HEK293 (cell line): ENCODE data around the gene SH3D19.

Experiments
- HIC1 ChIP-seq: fragments of 450-650 bp; formaldehyde crosslinking; IDR thresholded peaks from 2 replicates; pipeline ENCODE4 v1.5.1; 2016; ENCODE audit warnings: missing biosample characterization, missing genetic modification characterization
- KLF17 ChIP-seq: fragments of 450-650 bp; formaldehyde crosslinking; IDR thresholded peaks from 2 replicates; pipeline ENCODE4 v1.5.1; 2016; ENCODE audit warnings: missing biosample characterization, missing genetic modification characterization
- KLF7 ChIP-seq: fragments of 450-650 bp; formaldehyde crosslinking; IDR thresholded peaks from 2 replicates; pipeline ENCODE4 v1.5.1; 2016; ENCODE audit warnings: missing biosample characterization, missing genetic modification characterization, borderline replicate concordance
- PBX3 ChIP-seq: sonication (generic); formaldehyde crosslinking; IDR thresholded peaks from 2 replicates; pipeline ENCODE4 v1.8.1; 2022; ENCODE audit warnings: mild to moderate bottlenecking, moderate library complexity, missing genetic modification reagents
- SALL2 ChIP-seq: fragments of 450-650 bp; formaldehyde crosslinking; IDR thresholded peaks from 2 replicates; pipeline ENCODE4 v1.5.0; 2017; ENCODE audit warnings: missing biosample characterization, mild to moderate bottlenecking, missing genetic modification characterization, borderline replicate concordance
- SETDB1 ChIP-seq: IDR thresholded peaks from one replicate; pipeline ENCODE4 v1.6.1; 2017; ENCODE audit warnings: mild to moderate bottlenecking, low read length, moderate library complexity, mixed read lengths; ENCODE audit not compliant: insufficient read length
- SP2 ChIP-seq: fragments of 450-650 bp; formaldehyde crosslinking; IDR thresholded peaks from 2 replicates; pipeline ENCODE4 v1.5.1; 2016; ENCODE audit warnings: missing biosample characterization, missing genetic modification characterization
- YY1 ChIP-seq: fragments of 450-650 bp; formaldehyde crosslinking; IDR thresholded peaks from 2 replicates; pipeline ENCODE4 v1.5.1; 2018; ENCODE audit warnings: missing biosample characterization, missing genetic modification characterization
- ZBTB11 ChIP-seq: fragments of 450-650 bp; formaldehyde crosslinking; conservative IDR thresholded peaks from 2 replicates; pipeline ENCODE4 v1.5.1; 2016; ENCODE audit warnings: low read depth, missing biosample characterization, missing genetic modification characterization
- ZBTB21 ChIP-seq: fragments of 450-650 bp; formaldehyde crosslinking; IDR thresholded peaks from 2 replicates; pipeline ENCODE4 v1.5.1; 2017; ENCODE audit warnings: missing biosample characterization, missing genetic modification characterization
- ZBTB6 ChIP-seq: fragments of 450-650 bp; formaldehyde crosslinking; IDR thresholded peaks from 2 replicates; pipeline ENCODE4 v1.5.1; 2017; ENCODE audit warnings: missing biosample characterization, missing genetic modification characterization
- ZEB2 ChIP-seq: fragments of 450-650 bp; formaldehyde crosslinking; IDR thresholded peaks from 2 replicates; pipeline ENCODE4 v1.5.1; 2016; ENCODE audit warnings: missing biosample characterization, missing genetic modification characterization
- ZNF146 ChIP-seq: fragments of 450-650 bp; formaldehyde crosslinking; IDR thresholded peaks from 2 replicates; pipeline ENCODE4 v1.5.1; 2016; ENCODE audit warnings: missing biosample characterization, missing genetic modification characterization
- ZNF26 ChIP-seq: fragments of 450-650 bp; formaldehyde crosslinking; IDR thresholded peaks from 2 replicates; pipeline ENCODE4 v1.5.1; 2016; ENCODE audit warnings: missing biosample characterization, missing genetic modification characterization
- ZNF302 ChIP-seq: fragments of 450-650 bp; formaldehyde crosslinking; IDR thresholded peaks from 2 replicates; pipeline ENCODE4 v1.5.1; 2016; ENCODE audit warnings: missing biosample characterization, missing genetic modification characterization, low read depth
- ZNF366 ChIP-seq: fragments of 450-650 bp; formaldehyde crosslinking; conservative IDR thresholded peaks from 2 replicates; pipeline ENCODE4 v1.5.1; 2016; ENCODE audit warnings: missing biosample characterization, missing genetic modification characterization
- ZNF37A ChIP-seq: fragments of 450-650 bp; IDR thresholded peaks from 2 replicates; pipeline ENCODE4 v1.5.1; 2018; ENCODE audit warnings: missing biosample characterization, missing genetic modification characterization
- ZNF391 ChIP-seq: fragments of 450-650 bp; formaldehyde crosslinking; IDR thresholded peaks from 2 replicates; pipeline ENCODE4 v1.5.1; 2016; ENCODE audit warnings: low read depth, missing biosample characterization, missing genetic modification characterization, borderline replicate concordance
- ZNF513 ChIP-seq: fragments of 450-650 bp; IDR thresholded peaks from 2 replicates; pipeline ENCODE4 v1.5.1; 2018; ENCODE audit warnings: missing biosample characterization, missing genetic modification characterization
- ZNF544 ChIP-seq: fragments of 450-650 bp; formaldehyde crosslinking; IDR thresholded peaks from 2 replicates; pipeline ENCODE4 v1.5.0; 2017; ENCODE audit warnings: missing biosample characterization, missing genetic modification characterization
- ZNF658 ChIP-seq: fragments of 450-650 bp; formaldehyde crosslinking; IDR thresholded peaks from 2 replicates; pipeline ENCODE4; 2016; ENCODE audit warnings: missing biosample characterization, missing genetic modification characterization
- ZNF670 ChIP-seq: fragments of 450-650 bp; formaldehyde crosslinking; IDR thresholded peaks from 2 replicates; pipeline ENCODE4 v1.5.1; 2016; ENCODE audit warnings: missing biosample characterization, missing genetic modification characterization, low read depth
- ZNF747 ChIP-seq: fragments of 450-650 bp; formaldehyde crosslinking; IDR thresholded peaks from 2 replicates; pipeline ENCODE4 v1.5.1; 2016; ENCODE audit warnings: missing biosample characterization, missing genetic modification characterization
- ZNF792 ChIP-seq: fragments of 450-650 bp; formaldehyde crosslinking; IDR thresholded peaks from 2 replicates; pipeline ENCODE4 v1.5.1; 2016; ENCODE audit warnings: missing biosample characterization, missing genetic modification characterization
- ZSCAN4 ChIP-seq: fragments of 450-650 bp; formaldehyde crosslinking; IDR thresholded peaks from 2 replicates; pipeline ENCODE4 v1.5.1; 2017; ENCODE audit warnings: missing biosample characterization, missing genetic modification characterization
- ZXDB ChIP-seq: fragments of 450-650 bp; formaldehyde crosslinking; IDR thresholded peaks from 2 replicates; pipeline ENCODE4 v1.5.1; 2016; ENCODE audit warnings: missing biosample characterization, missing genetic modification characterization

Gene SH3D19

GRCh38 chr4:151099229-151099975, 226.0 kb downstream of the SH3D19 start, which contains the start of gene RPS3A (continued):
- peak; percentile 82 for TF ChIP-seq ZBTB11 (tag by site-specific recombination)
- no peak for TF ChIP-seq ZNF26
- no peak for TF ChIP-seq ZNF747
- TF ChIP-seq ZNF544 (tag by site-specific recombination): no peak
- no peak for TF ChIP-seq ZNF366 (tag by site-specific recombination)
- TF ChIP-seq ZEB2: peak; percentile 68; the same call in 1 of the 2 replicates
- TF ChIP-seq SETDB1: peak; percentile 17
- no peak for TF ChIP-seq ZNF513 (tag by site-specific recombination)
- TF ChIP-seq ZBTB21 (tag by site-specific recombination): peak; percentile 89
- TF ChIP-seq KLF7 (tag by site-specific recombination): 0 out of 2 replicates have a peak, but pooled peaks have one; percentile 67
- TF ChIP-seq PBX3 (CRISPR knock-in tag): no peak
- TF ChIP-seq ZNF792 (tag by site-specific recombination): 0 out of 2 replicates have a peak, but pooled peaks have one; percentile 59
- peak; percentile 85 for TF ChIP-seq SP2
- no peak for TF ChIP-seq SALL2 (tag by site-specific recombination)
- TF ChIP-seq ZNF670 (tag by site-specific recombination): no peak
- TF ChIP-seq ZNF391: peak; percentile 68; the same call in 1 of the 2 replicates
- 0 out of 2 replicates have a peak, but pooled peaks have one; percentile 44 for TF ChIP-seq ZSCAN4 (tag by site-specific recombination)
- no peak for TF ChIP-seq HIC1 (tag by site-specific recombination)
- no peak for TF ChIP-seq ZNF658 (tag by site-specific recombination)
- TF ChIP-seq ZXDB: peak; percentile 89
- peak; percentile 8; the same call in 1 of the 2 replicates for TF ChIP-seq ZBTB6
- TF ChIP-seq ZNF146 (tag by site-specific recombination): no peak
- TF ChIP-seq ZNF302 (tag by site-specific recombination): no peak
- TF ChIP-seq ZNF37A: no peak
- peak; percentile 88 for TF ChIP-seq KLF17
- peak; percentile 92 for TF ChIP-seq YY1
